ENCODE measurements around the gene MYO5B. TPM values are rescaled to one million over a fixed set of nuclear protein-coding genes. Genes with fewer than 3 reads are reported as not detected.

Gene MYO5B
- total and polyA plus RNA-seq, 10 of the 15 experiments (the other 5 are each of a cell fraction or from before 2014, with no cell fraction given), result 2.5 to 4.5 (median 3.3) TPM

DNA sequence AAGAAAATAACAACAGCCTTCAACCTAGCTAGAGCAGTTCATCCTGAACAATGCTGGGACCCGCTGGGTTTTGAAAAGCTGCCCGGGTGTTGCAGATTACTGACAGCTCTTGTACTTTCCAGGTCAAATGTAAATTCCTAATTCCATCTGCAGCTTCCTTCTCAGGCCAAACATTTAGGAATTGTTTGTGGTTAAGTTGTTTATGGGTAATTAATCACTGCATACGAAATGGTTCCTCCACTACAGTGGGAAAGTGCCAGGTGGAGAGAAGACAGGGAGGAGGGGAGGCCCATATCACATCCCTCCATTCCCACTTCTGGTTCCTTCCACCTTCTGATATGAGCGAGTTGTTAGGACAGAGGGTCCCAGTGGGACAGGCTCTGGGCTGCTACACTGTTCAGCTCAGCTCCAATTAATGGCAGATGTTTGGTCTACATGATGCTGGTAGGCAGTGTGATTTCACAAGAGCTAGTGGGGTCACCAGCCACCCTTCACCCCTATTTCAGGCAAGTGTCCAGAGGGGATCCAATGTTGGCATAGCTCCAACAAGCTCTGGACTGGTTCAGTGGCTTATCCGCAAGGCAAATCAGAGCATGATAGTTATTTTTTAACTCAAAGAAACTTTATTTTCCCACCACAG is 268.7 kb downstream of the MYO5B start:
- H3K9ac ChIP-seq (ENCODE audit: control insufficient read depth, insufficient read depth, low read length), result no peak overlapping the region
- no peaks in the 10 kb centered on the region for H3K79me2 ChIP-seq (ENCODE audit: control insufficient read depth, insufficient read depth, low read length)
- H4K20me1 ChIP-seq (ENCODE audit: control insufficient read depth, insufficient read depth), result no peaks in the 10 kb centered on the region
- no peak for ATAC-seq
- no peaks in the 10 kb centered on the region for H3K4me1 ChIP-seq (ENCODE audit: control insufficient read depth, insufficient read depth, low read length)
- no peaks in the 10 kb centered on the region for H3K9me3 ChIP-seq (replicated peaks; ENCODE audit: control insufficient read depth, insufficient read depth, low read length)
- ChIA-PET SMC1A (ENCODE audit: uncharacterized antibody, unreplicated experiment) (interaction anchor here (0.6 to 1.5 kb wide), 4 partner anchors 8 to 65 kb away, joined by 3 to 4 read pairs (median 4); no protein-coding TSS in a partner anchor), CTCF (interaction anchor here (0.7 kb wide), 1 partner anchor 8 kb away, joined by 4 read pairs; no protein-coding TSS in a partner anchor), POLR2A (no interaction called here), RAD21 (ENCODE audit: unreplicated experiment) (interaction anchor here (0.6 kb wide), 1 partner anchor 15 kb away, joined by 3 read pairs; no protein-coding TSS in a partner anchor)
- DNase-seq (ENCODE audit: low read depth, low spot score), result no peak
- H3K4me3 ChIP-seq, result no peak overlapping the region
- no peak overlapping the region for H2AFZ ChIP-seq (ENCODE audit: control insufficient read depth, low read depth, low read length)
- FAIRE-seq, result no peak
- intact Hi-C loops (cut with micrococcal nuclease; ENCODE audit: unreplicated experiment) (no loop called here), in situ Hi-C loops (cut with MboI) (no loop called here)
- H3K27me3 ChIP-seq (replicated peaks in 1 of 2; ENCODE audit: control insufficient read depth in 2 of 2, insufficient read depth in 2 of 2, low read length in 1 of 2), result peaks cover 2 to 6% of the 10 kb centered on the region in 2 experiments; a peak in 2 of 4 replicates
- no peaks in the 10 kb centered on the region for H3K36me3 ChIP-seq (ENCODE audit: control insufficient read depth in 2 of 2, insufficient read depth in 2 of 2, low read length in 1 of 2)
- 30% methylated on average over 5 of the region's 5 CpGs for WGBS (ENCODE audit: insufficient coverage, insufficient replicate concordance, low lambda C conversion rate, missing lambda C conversion rate)
- no peak overlapping the region for H3K4me2 ChIP-seq (ENCODE audit: control insufficient read depth, insufficient read depth)
- no peak overlapping the region for H3K27ac ChIP-seq (ENCODE audit: control insufficient read depth, insufficient read depth)
- no TSS peak for BruUV-seq (replicated peaks)
- TF ChIP-seq, protein P1, sequence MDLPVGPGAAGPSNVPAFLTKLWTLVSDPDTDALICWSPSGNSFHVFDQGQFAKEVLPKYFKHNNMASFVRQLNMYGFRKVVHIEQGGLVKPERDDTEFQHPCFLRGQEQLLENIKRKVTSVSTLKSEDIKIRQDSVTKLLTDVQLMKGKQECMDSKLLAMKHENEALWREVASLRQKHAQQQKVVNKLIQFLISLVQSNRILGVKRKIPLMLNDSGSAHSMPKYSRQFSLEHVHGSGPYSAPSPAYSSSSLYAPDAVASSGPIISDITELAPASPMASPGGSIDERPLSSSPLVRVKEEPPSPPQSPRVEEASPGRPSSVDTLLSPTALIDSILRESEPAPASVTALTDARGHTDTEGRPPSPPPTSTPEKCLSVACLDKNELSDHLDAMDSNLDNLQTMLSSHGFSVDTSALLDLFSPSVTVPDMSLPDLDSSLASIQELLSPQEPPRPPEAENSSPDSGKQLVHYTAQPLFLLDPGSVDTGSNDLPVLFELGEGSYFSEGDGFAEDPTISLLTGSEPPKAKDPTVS (IDR thresholded peaks at IDR 0.05; ENCODE audit: low read depth, low read length), result no peak

DNA sequence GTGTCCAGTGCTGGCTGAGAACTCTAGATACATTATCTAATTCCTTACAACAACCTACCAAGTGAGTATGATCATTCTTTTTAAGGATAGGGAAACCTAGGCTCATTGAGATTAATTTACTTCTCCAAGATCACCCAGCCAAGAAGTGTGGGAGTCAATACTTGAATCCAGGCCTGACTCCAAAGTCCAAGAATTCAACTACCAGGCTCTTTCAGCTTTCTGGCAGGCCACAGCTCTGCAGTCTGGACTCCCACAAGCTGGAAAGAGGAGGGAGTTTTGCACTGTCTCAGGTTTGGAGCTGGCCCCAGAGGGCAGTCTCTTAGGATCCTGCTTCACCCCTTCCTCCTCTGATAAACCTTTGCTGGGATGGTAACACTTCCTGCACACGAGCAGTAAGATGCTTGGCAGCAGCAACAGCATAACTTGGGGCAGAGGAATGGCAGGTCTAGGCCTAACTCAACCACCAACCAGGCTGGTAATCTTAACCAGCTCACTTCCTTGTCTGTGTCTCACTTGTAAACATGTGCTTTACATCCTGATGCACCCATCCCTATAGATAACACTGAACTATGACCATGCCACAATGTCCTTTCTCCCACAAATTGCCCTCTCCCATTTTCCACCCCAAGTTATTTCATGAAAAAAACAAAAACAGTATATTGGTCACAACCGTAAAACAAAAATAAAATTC is 270.5 kb downstream of the MYO5B start:
- Histone ChIP-seq H3K27ac (ENCODE audit: control insufficient read depth, insufficient read depth) (no peak overlapping the region), H3K4me2 (ENCODE audit: control insufficient read depth, insufficient read depth) (no peak overlapping the region), H2AFZ (ENCODE audit: control insufficient read depth, low read depth, low read length) (no peak overlapping the region), H3K9me3 (replicated peaks; ENCODE audit: control insufficient read depth, insufficient read depth, low read length) (no peaks in the 10 kb centered on the region), H3K4me1 (ENCODE audit: control insufficient read depth, insufficient read depth, low read length) (no peaks in the 10 kb centered on the region), H3K36me3 (ENCODE audit: control insufficient read depth in 2 of 2, insufficient read depth in 2 of 2, low read length in 1 of 2) (no peaks in the 10 kb centered on the region), H3K4me3 (no peak overlapping the region), H3K27me3 (replicated peaks in 1 of 2; ENCODE audit: control insufficient read depth in 2 of 2, insufficient read depth in 2 of 2, low read length in 1 of 2) (peaks cover 0 to 6% of the 10 kb centered on the region in 2 experiments; a peak in 1 of 4 replicates), H3K79me2 (ENCODE audit: control insufficient read depth, insufficient read depth, low read length) (no peaks in the 10 kb centered on the region), H3K9ac (ENCODE audit: control insufficient read depth, insufficient read depth, low read length) (no peak overlapping the region), H4K20me1 (ENCODE audit: control insufficient read depth, insufficient read depth) (no peaks in the 10 kb centered on the region)
- ATAC-seq (no peak), DNase-seq (ENCODE audit: low read depth, low spot score) (no peak), FAIRE-seq (no peak)
- WGBS (ENCODE audit: insufficient coverage, insufficient replicate concordance, low lambda C conversion rate, missing lambda C conversion rate), result 24% methylated on average over 2 of the region's 2 CpGs
- ChIA-PET SMC1A (ENCODE audit: uncharacterized antibody, unreplicated experiment) (no interaction called here), CTCF (interaction anchor here (1.7 kb wide), 1 partner anchor 14 kb away, joined by 5 read pairs; no protein-coding TSS in a partner anchor), RAD21 (ENCODE audit: unreplicated experiment) (no interaction called here), POLR2A (no interaction called here)
- intact Hi-C loops (cut with micrococcal nuclease; ENCODE audit: unreplicated experiment), result no loop called here
- in situ Hi-C loops (cut with MboI), result no loop called here
- no TSS peak for BruUV-seq (replicated peaks)
- TF ChIP-seq HDGF (IDR thresholded peaks at IDR 0.05) (no peak), CREB1 (IDR thresholded peaks at IDR 0.05; ENCODE audit: low read depth) (no peak), ZBED1 (IDR thresholded peaks at IDR 0.05; ENCODE audit: borderline replicate concordance) (no peak), MYC (IDR thresholded peaks at IDR 0.05; ENCODE audit: insufficient read depth, insufficient read length, insufficient replicate concordance, low read length, severe bottlenecking) (no peak), ZSCAN29 (IDR thresholded peaks at IDR 0.05) (no peak), RAD21 (IDR thresholded peaks at IDR 0.05; ENCODE audit: insufficient read depth, low read depth, low read length) (no peak), FOS (IDR thresholded peaks at IDR 0.05; ENCODE audit: borderline replicate concordance, extremely low read depth, insufficient read length) (no peak), POU2F2 (IDR thresholded peaks at IDR 0.05; ENCODE audit: borderline replicate concordance, low read depth, low read length) (no peak), NFIC (IDR thresholded peaks at IDR 0.05; ENCODE audit: low read depth, low read length) (no peak), RFX5 (IDR thresholded peaks at IDR 0.05; ENCODE audit: low read depth, low read length) (no peak)
- TF ChIP-seq, protein P2, sequence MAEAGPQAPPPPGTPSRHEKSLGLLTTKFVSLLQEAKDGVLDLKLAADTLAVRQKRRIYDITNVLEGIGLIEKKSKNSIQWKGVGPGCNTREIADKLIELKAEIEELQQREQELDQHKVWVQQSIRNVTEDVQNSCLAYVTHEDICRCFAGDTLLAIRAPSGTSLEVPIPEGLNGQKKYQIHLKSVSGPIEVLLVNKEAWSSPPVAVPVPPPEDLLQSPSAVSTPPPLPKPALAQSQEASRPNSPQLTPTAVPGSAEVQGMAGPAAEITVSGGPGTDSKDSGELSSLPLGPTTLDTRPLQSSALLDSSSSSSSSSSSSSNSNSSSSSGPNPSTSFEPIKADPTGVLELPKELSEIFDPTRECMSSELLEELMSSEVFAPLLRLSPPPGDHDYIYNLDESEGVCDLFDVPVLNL (IDR thresholded peaks at IDR 0.05; ENCODE audit: low read depth, low read length), result no peak
- TF ChIP-seq, protein P3, sequence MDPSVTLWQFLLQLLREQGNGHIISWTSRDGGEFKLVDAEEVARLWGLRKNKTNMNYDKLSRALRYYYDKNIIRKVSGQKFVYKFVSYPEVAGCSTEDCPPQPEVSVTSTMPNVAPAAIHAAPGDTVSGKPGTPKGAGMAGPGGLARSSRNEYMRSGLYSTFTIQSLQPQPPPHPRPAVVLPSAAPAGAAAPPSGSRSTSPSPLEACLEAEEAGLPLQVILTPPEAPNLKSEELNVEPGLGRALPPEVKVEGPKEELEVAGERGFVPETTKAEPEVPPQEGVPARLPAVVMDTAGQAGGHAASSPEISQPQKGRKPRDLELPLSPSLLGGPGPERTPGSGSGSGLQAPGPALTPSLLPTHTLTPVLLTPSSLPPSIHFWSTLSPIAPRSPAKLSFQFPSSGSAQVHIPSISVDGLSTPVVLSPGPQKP (IDR thresholded peaks at IDR 0.05; ENCODE audit: low read depth, low read length), result no peak
